NCI-H187 treated with DMSO at 0.1 percent for 48 hours (cell line): ENCODE results near the gene CYP2U1.
"Not testable (repeated sequence)": the region's sequence is repeated elsewhere in the genome, so short reads cannot be mapped to it uniquely, and the experiment has no call there.

Source experiments
- DNase-seq: peaks from one replicate; lab custom pipeline; 2025; lab: John Stamatoyannopoulos, UW

The CYP2U1 gene

DNA sequence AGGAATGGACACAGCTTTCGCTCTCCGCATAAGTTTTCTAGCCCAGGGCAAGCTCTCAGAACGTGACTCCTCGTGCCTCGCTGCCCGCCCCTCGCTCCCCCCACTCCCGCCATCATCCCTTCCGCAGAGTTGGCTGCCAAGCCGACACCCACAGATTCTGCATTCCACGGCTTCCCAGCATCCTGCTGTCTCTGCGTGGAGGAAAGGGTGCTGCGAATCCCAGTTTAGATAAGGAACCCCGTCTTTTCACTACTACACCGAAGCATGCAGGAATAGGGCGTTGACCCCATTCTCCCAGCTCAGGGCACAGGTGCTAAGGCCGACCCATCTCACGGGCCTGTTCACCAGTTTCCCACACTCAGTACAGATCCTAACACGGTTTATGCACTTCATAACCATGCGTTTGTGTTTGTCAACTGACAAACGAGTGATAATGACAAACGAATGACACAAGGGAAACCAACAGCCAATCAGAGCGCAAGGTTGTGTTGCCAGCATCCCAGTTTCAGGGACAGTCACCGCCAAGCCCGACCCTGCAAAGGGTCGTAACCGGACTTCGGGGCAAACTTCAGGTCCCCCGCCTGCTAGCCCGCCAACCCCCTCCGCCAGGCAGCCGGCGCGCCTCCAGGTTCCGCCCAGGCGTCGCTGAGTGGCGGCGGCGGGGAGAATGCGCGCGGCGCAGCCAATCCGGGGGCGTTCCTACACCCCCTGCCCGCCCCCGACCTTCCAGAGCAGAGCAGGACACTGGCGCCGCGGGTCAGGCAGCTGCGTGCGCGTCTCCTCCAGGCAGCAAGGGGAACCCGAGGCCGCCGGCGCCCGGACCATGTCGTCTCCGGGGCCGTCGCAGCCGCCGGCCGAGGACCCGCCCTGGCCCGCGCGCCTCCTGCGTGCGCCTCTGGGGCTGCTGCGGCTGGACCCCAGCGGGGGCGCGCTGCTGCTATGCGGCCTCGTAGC is at the start of gene CYP2U1:
Gene CYP2U1 (plus strand): TSS at position 729 of the 954 bp plus-strand sequence. CDS start 95 bp downstream, at position 824.
- no peak for DNase-seq

DNA sequence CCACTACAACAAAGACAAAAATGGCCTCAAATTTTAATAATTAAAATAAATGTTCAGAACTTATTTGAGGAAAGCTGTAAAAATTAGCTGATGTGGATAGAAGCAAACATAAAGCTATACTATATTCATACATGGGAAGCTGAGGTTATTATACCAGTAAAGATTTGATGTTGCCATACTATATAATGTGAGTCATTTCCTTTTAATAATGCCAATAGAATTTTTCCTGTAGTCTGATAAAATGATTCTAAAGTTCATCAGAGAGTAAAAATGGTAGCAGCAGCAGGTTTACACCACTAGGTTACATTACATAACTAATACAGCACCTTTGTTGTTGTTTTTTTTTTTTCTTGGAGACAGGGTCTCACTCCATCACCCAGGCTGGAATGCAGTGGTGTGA is 45.5 kb upstream of the CYP2U1 start:
- no peak for DNase-seq

DNA sequence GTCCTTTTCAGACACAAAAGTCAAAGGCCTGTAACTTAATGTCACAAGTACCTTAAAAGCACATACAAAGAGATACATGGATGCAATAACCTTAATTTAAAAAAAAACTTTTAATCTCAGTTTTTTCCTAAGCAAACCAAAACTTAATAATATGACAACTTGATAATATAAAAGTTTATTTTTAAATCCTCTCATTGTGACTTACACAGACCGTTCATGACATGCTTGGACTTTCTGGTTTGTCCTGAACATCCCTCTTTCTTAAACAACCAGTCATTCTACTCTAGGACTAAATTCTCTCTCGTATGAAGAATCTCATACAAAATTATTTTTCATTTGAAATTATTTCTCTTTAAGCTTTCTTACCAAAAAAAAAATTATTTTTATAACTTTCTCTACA is 43.1 kb upstream of the CYP2U1 start:
- DNase-seq = no peak

DNA sequence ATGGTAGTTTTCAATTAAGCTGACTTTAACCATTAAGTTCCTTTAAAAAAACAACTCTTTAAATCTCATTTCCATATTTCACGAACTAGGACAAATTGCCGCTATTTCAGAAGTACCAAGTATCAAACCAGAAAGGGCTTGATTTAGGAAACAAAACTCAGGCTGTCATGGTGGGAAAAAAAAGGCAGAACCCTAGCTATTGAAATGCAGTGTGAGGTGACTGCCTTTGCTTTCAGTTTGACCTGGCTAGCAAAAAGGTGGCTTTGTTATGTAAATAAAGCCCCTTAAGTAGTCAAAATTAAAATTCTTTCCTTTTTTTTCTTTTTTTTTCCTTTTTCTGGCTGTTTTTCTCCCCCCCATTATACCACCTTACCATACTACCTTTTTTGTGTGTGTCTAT is 40.6 kb upstream of the CYP2U1 start:
- DNase-seq = no peak

DNA sequence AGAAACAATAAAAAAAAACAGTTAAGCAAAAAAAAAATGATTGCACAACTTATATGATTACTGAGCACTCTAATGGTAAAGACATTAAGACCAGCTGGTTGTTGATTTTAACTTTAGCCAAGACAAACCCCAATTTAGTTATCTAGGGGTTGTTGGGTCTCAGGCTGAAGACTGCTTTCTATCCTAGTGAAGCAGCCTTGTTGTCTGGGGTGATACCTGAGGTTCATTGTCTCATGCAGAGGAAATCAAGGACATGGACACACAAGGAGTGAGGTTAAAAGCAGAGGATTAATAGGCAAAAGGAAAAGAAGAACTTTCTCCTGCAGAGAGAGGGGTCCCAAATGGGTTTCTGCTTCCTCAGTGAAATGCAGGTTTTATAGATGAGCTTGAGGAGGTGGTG is 40.0 kb upstream of the CYP2U1 start:
- DNase-seq = no peak

DNA sequence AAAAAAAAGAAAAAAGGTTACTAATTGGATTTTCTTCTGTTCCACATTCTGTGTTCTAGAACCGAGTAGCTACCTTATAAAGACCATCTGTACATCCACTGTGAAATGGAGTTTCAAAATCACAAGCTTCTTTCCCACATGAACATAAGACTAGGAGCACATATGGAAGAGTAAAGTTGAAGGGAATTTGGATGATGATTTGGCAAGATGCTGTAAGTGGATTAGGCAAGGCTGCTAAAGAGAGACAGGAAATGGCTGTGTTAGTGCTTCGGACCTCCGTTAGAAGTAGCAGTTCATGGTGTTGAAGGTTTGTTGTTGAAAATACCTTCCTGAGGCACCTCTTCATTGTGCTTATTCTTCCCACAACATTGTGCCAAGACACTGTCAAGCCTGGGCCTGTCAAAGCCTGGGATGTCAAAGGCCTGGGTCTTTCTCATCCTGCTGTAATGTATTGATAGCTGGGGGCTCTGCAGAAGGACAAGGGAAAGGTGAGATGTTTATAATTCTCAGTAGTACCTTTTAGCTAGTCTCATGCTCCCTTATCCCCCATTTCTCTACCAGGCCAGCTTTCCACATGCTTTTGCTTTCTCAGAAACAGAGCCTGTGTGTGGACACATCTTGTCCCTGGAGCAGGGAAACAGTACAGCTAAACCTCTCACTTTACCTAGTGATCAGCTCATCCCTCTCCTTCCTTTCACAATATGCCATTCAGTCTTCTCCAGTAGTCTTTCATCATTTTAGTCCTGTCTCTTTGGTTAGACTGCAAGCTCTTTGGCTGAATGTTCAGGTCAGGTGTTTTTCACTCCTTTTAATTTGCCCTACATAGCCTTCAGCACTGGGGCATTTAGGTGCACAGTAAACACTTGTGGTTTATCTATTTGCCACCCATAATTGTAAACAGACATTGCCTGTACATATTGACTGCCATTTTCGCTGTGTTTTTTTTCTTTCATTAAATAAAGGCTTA is 37.9 kb upstream of the CYP2U1 start:
- no peak for DNase-seq

DNA sequence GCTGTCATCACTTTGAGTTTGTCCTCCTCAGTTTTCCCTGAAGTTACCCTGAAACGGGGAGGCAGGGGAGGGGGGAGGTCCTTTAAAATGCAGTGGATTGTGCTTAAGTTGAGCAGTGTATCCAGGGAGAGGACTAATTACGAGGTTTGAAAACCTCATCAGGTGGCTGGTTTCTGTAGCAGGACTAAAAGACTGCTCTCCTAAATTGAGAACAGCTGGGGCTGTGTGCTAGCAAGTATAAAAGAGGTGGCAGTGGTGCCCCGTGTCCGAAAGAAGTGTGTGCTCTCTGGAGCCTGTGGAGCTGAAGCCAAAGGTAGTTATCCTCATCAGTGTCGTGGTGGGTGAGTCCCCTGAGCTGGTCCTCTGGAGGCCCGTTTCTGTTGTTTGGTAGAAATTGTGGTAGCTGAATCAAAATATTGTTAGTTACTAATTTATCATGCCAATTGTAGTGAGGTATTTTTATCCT is 37.2 kb upstream of the CYP2U1 start:
- DNase-seq = no peak

DNA sequence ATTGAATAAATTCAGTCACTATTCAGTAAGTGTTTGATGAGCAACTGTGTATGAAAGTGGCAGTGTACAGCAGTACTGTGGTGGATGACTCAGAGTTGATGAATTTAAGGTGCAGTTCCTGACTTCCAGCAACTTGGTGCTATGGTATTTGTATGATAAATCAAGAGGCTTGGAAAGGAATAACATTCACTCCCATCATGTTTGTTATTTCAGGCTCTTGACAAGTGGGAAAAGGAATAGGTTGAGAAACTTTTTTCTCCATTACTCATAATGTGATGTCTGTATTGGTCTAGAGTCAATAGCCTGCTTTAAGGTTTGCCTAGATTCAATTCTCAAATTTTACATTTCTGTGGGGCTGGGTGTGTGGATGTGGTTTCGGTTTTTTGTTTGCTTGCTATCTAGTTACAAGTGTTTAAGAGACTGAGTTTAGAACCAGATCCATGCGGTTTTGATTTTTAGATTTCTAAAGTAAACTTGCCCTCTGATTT is 35.1 kb upstream of the CYP2U1 start:
- DNase-seq = no peak

DNA sequence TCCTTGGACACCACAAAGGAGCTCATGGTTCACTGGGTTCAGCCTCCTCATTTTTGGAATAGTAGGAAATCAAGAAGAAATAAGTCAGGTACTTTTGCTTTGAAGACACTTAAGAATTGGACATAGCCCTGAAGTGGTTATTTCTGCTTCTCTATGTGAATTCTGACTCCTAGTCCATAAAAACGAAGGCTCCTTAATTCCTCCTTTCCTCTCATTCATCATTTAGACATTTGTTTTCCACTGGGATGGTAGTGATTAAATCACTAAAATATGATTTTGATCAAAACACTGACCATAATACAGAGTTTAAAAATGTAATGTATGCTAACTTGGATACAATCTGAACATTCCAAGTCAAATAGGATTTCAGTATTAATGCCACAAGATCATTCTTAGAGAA is 34.7 kb upstream of the CYP2U1 start:
- no peak for DNase-seq

DNA sequence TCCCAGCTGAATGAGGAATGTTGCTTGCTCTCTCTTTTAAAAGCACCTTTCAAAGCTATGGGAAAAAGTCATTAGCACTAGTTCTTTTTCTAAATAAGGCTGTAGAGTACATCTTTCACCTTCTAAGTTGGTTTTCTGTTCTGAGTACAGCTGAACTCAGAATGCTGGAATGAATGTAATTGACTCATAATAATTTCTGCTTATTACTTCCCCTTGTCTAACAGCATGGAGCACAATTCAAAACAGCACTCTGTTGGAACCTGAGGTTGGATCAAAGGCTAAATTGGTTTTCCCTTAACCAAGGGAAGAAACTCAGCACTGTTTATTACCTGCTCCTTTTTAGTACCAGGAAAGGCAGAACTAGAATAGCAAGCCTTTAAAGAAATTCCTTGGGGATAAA is 33.5 kb upstream of the CYP2U1 start:
- DNase-seq = no peak

DNA sequence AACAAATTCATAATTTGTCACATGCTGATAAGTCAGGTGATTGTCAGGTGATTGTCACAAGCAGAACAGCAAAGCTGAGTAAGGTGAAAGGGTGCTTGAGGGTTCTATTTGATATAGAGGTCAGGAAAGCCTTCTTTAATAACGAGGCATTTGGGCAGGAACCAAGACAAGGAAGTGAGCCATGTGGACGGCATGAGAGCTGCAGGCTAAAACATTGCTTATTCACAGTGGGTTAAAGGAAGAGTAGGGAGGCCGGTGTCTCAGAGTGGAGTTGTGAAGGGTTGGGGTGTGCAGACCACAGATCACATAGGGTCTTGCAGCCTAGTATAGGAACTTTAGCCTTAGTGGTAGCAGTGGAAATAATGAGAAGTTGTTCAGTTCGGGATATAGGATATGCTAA is 31.3 kb upstream of the CYP2U1 start:
- no peak for DNase-seq

DNA sequence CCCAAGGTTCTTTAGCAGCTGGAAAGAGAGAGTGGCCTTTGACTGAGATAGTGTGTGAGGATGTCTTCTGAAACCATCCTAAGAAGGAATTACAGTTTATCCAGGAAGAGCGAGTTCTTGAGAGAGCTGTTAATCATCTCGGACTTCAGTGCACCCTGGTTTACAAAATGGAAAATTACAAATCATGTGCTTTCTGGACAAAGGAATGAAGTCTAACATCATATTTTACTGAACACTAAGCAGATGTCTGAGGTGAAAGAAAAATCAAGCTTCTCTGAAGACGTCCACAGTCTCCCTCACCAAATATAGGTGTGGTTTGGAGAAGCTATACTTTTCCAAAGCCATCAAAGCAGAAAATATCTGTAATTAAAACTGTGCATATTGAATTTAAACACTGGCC is 30.8 kb upstream of the CYP2U1 start:
- no peak for DNase-seq

DNA sequence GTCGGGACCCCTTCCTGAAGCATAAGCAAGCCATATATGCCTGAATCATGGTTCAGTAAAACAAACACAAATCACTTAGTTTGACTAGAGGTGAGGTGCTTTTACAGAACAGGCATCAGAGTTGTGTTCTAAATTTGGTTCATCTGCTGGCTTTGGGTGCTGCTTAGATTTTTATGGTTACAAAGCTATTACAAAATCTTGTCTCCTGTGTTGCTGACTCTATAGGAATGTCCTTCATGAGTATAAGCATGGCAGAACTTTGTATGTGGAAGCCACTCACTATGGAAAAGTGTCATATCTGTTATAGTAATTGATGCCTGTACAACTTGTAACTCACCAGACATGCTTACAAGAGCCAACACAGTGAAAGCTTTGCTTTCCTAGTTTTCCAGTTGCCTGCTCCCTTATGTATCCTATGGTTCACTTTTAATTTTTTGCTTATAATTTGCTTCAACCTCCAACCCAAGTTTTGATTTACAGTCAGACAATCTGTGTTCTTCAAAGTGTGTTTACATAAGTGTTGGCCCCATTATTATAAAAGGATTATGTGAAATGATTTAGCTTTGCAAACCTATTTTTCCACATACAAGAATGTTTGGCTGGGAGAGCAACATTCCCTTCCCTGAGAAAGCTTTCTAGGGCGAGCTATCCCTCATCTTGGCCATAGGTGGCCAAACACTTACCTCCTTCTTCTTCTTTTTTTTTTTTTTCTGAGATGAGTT is 30.0 kb upstream of the CYP2U1 start:
- DNase-seq = no peak

DNA sequence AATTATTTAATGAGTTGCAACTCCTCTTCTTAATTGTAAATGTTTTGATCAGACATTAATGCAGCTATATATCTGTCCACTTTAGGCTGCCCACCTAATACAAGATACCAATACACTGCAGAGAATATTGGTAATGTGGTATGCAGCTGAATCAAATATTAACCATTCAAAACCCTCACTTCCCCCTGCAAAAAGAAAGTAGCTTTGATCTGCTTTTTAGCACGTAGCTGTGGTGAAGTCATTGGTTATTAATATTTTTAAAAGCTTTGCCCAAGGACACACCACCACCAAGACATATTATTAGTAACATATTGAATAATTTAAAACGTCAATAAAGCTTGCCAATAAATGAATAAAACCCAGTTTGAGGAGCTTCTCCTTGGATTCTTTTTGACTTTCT is 28.6 kb upstream of the CYP2U1 start:
- DNase-seq = no peak

DNA sequence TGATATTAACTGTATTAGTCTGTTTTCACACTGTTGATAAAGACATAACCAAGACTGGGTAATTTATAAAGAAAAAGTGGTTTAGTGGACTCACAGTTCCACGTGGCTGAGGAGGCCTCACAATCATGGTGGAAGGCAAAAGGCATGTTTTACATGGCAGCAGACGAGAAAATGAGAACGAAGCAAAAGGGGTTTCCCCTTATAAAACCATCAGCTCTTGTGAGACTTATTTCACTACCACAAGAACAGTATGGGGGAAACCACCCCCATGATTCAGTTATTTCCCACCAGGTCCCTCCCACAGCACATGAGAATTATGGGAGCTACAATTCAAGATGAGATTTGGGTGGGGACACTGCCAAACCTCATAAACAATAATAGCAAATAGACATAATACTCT is 26.3 kb upstream of the CYP2U1 start:
- not testable (repeated sequence) for DNase-seq

DNA sequence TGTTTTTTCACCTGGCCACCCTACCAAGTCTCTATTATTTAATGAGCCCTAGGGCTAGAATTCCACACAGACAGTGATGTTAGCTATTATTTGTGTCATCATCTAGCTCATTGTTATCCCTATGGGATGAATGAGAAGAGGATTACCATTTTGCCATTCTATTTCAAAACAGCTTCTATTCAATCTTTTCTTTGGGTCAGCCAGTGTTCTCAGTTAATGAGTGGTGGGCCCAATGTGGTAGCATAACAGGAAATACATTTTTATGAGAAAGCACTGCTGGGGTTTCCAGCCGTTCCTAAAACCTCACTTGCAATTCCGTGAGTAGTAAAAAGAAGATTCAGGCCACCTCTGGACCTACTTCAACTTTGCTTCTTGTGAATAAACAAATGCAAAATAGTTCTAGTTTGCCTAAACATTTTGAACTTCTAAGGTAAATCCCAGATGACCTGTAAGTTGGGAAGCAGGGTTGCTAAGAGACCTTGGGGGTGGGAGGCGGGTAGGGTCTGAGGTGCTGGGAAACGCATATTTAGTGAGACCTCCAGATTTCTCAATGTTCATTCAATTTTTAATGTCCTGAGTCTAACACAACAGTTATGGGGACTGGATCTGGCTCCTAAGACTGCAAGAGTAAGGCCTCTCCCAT is 24.8 kb upstream of the CYP2U1 start:
- DNase-seq = no peak

DNA sequence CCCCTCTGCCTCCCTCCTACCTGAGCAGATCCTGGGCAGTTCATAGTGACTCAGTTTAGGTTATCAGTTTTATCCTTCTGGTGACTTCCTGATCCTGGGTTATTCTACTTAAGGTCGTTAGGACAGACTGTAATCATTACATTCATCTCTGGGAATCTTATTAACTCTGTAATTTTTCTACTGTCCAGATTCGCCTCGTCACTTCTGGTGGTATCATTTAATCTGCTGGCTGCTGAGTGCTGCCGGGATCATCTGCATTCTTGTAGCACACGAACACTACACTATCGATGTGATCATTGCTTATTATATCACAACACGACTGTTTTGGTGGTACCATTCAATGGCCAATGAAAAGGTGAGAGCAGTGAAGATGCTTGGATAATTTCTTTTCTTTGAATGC is 23.0 kb upstream of the CYP2U1 start:
- no peak for DNase-seq

DNA sequence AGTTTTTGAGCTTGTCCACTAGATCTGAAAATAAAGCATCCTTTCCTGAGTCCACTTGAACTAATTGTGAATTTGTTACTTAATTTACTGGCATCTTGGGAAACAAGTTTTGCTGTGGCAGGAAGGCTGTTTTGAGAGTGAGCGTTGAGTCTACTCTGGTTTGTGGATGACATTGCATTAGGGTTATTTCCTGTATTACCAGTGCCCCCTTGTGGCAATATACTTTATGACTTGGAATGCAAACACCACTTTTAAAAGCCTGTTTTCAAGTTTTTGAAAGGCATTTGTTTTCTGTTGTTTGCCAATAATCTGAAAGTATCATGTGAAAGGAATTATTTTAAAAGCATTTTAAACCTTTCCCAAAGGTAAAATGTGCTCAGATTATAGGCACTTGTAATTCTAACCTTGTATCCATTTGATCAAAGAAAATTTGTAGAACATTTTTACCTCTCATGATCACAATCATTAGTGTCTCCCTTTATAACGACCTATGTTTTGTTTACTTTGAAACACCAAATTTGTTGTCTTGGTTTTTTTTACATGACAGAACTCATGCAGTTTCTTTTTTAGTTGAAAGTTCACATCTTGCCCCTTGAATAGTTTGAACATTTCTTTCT is 18.0 kb upstream of the CYP2U1 start:
- no peak for DNase-seq

DNA sequence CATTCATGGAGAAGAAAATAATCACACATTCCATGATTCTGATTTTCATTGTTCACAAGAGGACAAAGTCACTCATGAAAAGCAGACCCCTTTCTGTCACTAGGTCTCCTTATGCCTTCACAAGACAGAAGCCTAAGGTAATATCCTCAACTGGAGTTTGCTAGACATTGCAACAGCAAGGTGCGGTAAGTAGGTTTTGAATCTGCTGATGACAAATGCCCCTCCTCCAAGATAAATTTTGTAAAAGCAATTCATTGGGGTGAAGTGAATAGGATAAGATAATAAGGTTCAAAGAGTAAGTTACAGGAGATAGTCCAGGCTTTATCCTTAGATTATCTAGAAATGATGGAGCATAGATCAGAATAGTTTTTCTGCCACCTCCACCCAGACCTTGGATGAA is 16.1 kb upstream of the CYP2U1 start:
- no peak for DNase-seq

DNA sequence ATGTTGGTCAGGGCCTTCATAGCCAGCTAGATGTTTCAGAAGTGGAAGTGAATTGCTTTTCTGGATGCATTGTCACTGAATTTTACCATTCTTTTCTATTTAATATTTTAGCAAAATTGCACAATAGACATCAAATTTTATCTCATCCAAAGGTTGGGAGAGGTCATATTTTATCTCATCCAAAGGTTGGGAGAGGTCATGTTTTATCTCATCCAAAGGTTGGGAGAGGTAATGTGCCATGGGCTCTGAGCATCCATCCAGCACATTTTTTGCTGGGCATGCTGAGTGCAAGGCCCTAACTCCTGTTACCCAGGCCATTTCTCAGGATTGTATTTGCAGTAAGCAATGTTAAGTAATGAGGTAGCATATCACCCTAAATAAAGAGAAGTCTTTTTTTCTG is 14.7 kb upstream of the CYP2U1 start:
- DNase-seq = no peak

DNA sequence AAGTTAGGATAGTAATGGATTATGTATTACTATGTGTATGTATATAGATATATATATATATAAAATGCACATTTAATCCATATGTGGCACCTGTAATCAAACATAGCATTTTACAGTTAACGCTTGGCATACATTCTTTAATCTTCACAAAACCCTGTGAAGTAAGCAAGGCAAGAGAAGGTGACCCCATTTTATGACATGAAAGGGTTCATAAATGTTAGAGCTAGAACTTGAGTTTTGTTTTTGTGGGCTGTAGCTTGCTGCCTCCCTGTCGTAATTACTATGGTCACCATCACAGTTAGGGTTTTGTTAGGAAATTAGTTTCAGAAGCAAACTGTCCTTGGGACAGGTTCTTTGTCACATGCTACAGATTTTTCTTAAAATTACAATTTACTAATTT is 13.8 kb upstream of the CYP2U1 start:
- no peak for DNase-seq
